Measurements from ENCODE around the gene ZNF891.

Gene ZNF891

DNA sequence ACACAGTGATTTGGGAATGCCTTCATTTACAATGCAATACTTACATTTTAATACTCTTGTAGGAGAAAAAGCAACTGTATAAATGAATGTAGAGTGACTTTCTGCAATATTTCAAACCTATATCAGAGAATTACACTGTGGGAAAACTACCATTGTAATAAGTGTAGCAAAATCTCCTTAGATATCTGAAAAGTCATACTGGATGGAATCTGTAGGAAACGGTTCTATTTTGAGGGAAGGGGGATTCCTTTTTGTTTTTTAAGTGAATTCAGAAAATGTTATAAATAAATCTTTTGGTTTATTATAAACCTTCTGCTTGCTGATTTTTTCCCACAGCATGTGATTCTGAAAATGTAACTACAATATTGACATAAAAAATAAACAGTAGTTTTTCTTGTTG is 23.0 kb downstream of the ZNF891 start:
- DNase-seq (ENCODE audit: extremely low read depth, low read depth) = no peak
- TF ChIP-seq, protein P1, sequence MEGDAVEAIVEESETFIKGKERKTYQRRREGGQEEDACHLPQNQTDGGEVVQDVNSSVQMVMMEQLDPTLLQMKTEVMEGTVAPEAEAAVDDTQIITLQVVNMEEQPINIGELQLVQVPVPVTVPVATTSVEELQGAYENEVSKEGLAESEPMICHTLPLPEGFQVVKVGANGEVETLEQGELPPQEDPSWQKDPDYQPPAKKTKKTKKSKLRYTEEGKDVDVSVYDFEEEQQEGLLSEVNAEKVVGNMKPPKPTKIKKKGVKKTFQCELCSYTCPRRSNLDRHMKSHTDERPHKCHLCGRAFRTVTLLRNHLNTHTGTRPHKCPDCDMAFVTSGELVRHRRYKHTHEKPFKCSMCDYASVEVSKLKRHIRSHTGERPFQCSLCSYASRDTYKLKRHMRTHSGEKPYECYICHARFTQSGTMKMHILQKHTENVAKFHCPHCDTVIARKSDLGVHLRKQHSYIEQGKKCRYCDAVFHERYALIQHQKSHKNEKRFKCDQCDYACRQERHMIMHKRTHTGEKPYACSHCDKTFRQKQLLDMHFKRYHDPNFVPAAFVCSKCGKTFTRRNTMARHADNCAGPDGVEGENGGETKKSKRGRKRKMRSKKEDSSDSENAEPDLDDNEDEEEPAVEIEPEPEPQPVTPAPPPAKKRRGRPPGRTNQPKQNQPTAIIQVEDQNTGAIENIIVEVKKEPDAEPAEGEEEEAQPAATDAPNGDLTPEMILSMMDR (IDR thresholded peaks at IDR 0.05; ENCODE audit: low read depth, low read length, missing control alignments) = no peak
- H3K4me3 ChIP-seq (replicated peaks; ENCODE audit: low read depth, low read length) = no peak overlapping the region

DNA sequence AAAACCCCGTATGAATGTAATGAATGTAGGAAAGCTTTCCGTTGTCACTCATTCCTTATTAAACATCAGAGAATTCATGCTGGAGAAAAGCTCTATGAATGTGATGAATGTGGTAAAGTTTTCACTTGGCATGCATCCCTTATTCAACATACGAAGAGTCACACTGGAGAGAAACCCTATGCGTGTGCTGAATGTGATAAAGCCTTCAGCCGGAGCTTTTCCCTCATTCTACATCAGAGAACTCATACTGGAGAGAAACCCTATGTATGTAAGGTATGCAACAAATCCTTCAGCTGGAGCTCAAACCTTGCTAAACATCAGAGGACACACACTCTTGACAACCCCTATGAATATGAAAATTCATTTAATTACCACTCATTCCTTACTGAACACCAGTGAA is 23.8 kb downstream of the ZNF891 start:
- TF ChIP-seq, protein P1 (IDR thresholded peaks at IDR 0.05; ENCODE audit: low read depth, low read length, missing control alignments) = no peak
- H3K4me3 ChIP-seq (replicated peaks; ENCODE audit: low read depth, low read length) = no peak overlapping the region
- DNase-seq (ENCODE audit: extremely low read depth, low read depth) = no peak

DNA sequence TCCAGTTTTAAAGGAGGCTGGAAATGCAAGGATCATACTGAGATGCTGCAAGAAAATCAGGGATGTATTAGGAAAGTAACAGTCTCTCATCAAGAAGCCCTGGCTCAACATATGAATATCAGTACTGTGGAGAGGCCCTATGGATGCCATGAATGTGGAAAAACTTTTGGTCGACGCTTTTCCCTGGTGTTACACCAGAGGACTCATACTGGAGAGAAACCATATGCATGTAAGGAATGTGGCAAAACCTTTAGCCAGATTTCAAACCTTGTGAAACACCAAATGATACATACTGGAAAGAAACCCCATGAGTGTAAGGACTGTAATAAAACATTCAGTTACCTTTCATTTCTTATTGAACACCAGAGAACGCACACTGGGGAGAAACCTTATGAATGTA is 24.5 kb downstream of the ZNF891 start:
- H3K4me3 ChIP-seq (replicated peaks; ENCODE audit: low read depth, low read length) = no peak overlapping the region
- no peak for DNase-seq (ENCODE audit: extremely low read depth, low read depth)
- TF ChIP-seq, protein P1 (IDR thresholded peaks at IDR 0.05; ENCODE audit: low read depth, low read length, missing control alignments) = no peak

DNA sequence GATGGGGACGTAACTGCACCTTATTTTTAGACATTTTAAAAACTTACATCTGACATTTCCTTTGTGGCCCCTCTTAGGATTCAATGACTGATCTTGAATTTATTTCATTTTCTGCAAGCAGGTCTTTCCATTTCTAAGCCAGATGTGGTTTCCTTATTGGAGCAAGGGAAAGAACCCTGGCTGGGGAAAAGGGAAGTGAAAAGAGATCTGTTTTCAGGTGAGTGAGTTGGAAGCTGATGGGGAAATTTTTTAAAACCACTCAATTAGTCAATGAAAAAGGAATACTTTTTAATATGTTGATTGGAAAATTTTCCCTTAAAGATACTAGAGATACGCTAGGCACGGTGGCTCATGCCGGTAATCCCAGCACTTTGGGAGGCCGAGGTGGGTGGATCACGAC is 46.7 kb downstream of the ZNF891 start:
- TF ChIP-seq, protein P1 (IDR thresholded peaks at IDR 0.05; ENCODE audit: low read depth, low read length, missing control alignments) = no peak
- H3K4me3 ChIP-seq (replicated peaks; ENCODE audit: low read depth, low read length) = no peak overlapping the region

DNA sequence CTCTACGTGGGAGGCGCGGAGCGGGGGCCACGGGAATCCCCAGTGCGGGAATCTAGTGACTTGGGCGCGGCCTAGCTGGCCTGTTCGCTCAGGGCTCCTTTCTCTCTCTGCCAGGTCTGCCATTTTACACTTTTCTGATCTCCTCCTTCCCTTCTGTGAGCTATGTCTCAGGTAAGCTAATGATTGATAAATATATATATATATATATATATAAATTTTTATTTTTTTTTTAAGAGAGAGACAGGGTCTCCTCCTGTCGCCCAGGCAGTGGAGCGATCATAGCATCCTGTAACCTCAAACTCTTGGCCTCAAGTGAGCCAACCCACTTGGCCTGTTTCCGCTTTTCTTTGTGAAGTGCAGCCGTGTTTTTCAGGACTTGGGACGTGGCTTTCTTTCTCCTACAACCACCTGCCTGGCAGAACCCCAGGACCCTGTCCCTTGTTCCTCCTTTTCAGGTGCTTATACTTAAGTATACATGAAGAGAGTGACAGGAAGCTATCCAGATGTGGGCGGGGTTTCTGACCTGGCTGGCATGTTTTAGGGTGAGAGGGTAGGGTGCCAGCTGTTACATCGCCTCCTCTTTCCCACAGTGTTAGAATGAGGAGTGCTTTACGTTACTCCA is 48.8 kb downstream of the ZNF891 start:
- TF ChIP-seq, protein P1 (IDR thresholded peaks at IDR 0.05; ENCODE audit: low read depth, low read length, missing control alignments) = no peak
- no peak for DNase-seq (ENCODE audit: extremely low read depth, low read depth)
- H3K4me3 ChIP-seq (replicated peaks; ENCODE audit: low read depth, low read length) = peak overlapping the region; percentile 65

More for the DNA sequence above, 46.7 kb downstream of the ZNF891 start:
- DNase-seq (ENCODE audit: extremely low read depth, low read depth) = no peak

DNA sequence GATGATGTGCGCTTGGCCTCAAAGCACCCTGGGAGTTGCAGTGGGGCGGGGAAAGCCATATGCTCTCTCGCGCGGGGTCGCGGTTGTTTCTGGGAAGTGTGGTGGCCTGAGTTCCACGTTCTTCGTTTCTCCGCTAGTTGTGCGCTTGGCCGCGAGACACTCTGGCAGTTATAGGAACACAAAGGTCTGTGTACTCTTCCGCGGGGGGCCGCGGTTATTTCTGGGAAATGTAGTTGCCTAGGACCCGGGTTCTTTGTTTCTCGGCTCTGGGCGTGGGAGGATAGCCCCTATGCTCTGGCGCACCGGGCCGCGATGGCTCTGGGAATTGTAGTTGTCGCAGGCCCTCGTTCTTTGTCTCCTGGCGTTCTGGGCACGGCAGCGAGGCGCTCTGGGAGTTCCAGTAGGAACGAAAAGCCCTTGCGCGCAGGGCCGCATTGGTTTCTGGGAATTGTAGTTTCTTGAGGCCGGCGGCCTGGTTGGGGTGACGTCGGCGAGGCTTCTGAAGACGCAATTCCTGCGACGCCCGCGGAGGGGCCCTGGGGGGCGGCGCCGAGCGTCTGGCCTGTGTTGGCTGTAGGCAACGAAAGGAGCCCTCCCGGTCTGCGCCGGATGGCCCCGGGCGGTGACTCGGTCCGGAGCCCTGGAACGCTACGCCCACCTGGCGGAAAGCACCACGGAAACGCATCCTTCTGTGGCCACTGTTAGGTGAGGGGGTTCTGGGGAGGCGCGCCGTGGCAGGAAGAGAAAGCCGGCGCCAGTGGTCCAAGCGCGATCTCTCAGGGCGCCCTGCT is 49.5 kb downstream of the ZNF891 start, which contains the start of gene ZNF140:
Gene ZNF140, plus strand, starts transcription at position 556 of the 791 bp plus-strand sequence. CDS start 398 bp downstream, outside the sequence.
- H3K4me3 ChIP-seq (replicated peaks; ENCODE audit: low read depth, low read length) = peak within 1 kb of the TSS; percentile 65
- TF ChIP-seq, protein P1 (IDR thresholded peaks at IDR 0.05; ENCODE audit: low read depth, low read length, missing control alignments) = peak; percentile 2
- DNase-seq (ENCODE audit: extremely low read depth, low read depth) = peak; percentile 89

Data from HFF-Myc (cell line).